Endothelial cell of umbilical vein (primary cell): Measurements from ENCODE around the gene CEP120. TPM values are rescaled to one million over a fixed set of nuclear protein-coding genes. Genes with fewer than 3 reads are reported as not detected.

Experiments used
- BruUV-seq: library from RNA; stranded (reverse); fragments of 400-500 nt; replicated peaks from 2 replicates; lab custom pipeline; 2021; lab: Mats Ljungman, UMichigan
- CTCF ChIA-PET: fragments of 300-600, 350-600 bp; sonication (Branson Sonifier 250); formaldehyde crosslinking; loops from one replicate; lab custom pipeline; 2021; ENCODE audit warnings: antibody characterized with exemption, inconsistent platforms; lab: Charles Lee
- POLR2A ChIA-PET: fragments of 300-600, 350-600 bp; sonication (Branson Sonifier 250); formaldehyde crosslinking; loops from one replicate; lab custom pipeline; 2021; ENCODE audit warnings: antibody characterized with exemption, inconsistent platforms; lab: Charles Lee
- DNase-seq: peaks from one replicate; pipeline ENCODE4 v3.0.0-alpha.2; 2011; ENCODE audit warnings: low read depth, low spot score
- FAIRE-seq: peaks from 2 replicates; lab custom pipeline; 2011; peaks lifted over from hg19 to GRCh38; lab: Jason Lieb, UNC
- H2AFZ ChIP-seq: 2 replicates; pipeline ENCODE4 v1.6.0; 2012; ENCODE audit warnings: low read depth, low read length, control low read depth, inconsistent platforms
- H3K27ac ChIP-seq: 2 replicates; pipeline ENCODE4 v1.5.1; 2011; ENCODE audit warnings: low read depth, mild to moderate bottlenecking, control low read depth, low read length, moderate library complexity; ENCODE audit not compliant: insufficient read depth
- H3K27me3 ChIP-seq, 2 experiments: 2 replicates each; pipeline versions ENCODE4 v1.6.0 to v1.6.1; 2011; ENCODE audit warnings: low read length in 2 of 2, mixed read lengths in 1 of 2; ENCODE audit not compliant: control insufficient read depth in 2 of 2, insufficient read depth in 2 of 2
- H3K36me3 ChIP-seq, 2 experiments: 2 replicates in 1 of 2; 3 replicates in 1 of 2; pipeline ENCODE4 v1.5.1; 2011; ENCODE audit warnings: low read length in 2 of 2, mild to moderate bottlenecking in 1 of 2, moderate library complexity in 1 of 2; ENCODE audit not compliant: control insufficient read depth in 2 of 2, insufficient read depth in 2 of 2; ENCODE audit errors: extremely low read depth in 1 of 2
- H3K4me1 ChIP-seq: 3 replicates; pipeline ENCODE4 v1.5.1; 2011; ENCODE audit warnings: mild to moderate bottlenecking, low read length; ENCODE audit not compliant: control insufficient read depth, insufficient read depth; ENCODE audit errors: extremely low read depth
- H3K4me2 ChIP-seq: 2 replicates; pipeline ENCODE4 v1.6.1; 2011; ENCODE audit warnings: low read length, control low read depth, mixed read lengths; ENCODE audit not compliant: insufficient read depth
- H3K4me3 ChIP-seq, 3 experiments: fragments of 200-600 bp in 1 of 3; sonication (generic), shearing (Covaris generic) in 1 of 3; replicated peaks in 1 of 3; 2 replicates each; pipeline ENCODE4 v1.5.1; 2011 to 2016; ENCODE audit warnings: control low read depth in 3 of 3, low read length in 3 of 3, mild to moderate bottlenecking in 2 of 3, inconsistent platforms in 1 of 3, low read depth in 1 of 3, moderate library complexity in 1 of 3; ENCODE audit not compliant: insufficient read depth in 1 of 3
- H3K79me2 ChIP-seq: 2 replicates; pipeline ENCODE4 v1.6.0; 2012; ENCODE audit warnings: low read length, inconsistent platforms; ENCODE audit not compliant: control insufficient read depth, insufficient read depth
- H3K9ac ChIP-seq: replicated peaks from 2 replicates; pipeline ENCODE3; 2011; ENCODE audit warnings: low read length, control low read depth; ENCODE audit not compliant: insufficient read depth; ENCODE audit errors: extremely low read depth
- H3K9me1 ChIP-seq: replicated peaks from 3 replicates; pipeline ENCODE4 v1.6.0; 2011; ENCODE audit warnings: mild to moderate bottlenecking, low read length; ENCODE audit not compliant: control insufficient read depth, insufficient read depth; ENCODE audit errors: extremely low read depth
- H3K9me3 ChIP-seq: replicated peaks from 2 replicates; pipeline ENCODE4 v1.5.1; 2012; ENCODE audit warnings: low read length, inconsistent platforms; ENCODE audit not compliant: control insufficient read depth, insufficient read depth
- H4K20me1 ChIP-seq: replicated peaks from 2 replicates; pipeline ENCODE3; 2011; ENCODE audit warnings: mild to moderate bottlenecking, low read length; ENCODE audit not compliant: control insufficient read depth, insufficient read depth; ENCODE audit errors: extremely low read depth
- CTCF ChIP-seq, 2 donors: IDR thresholded peaks; 1 replicate in 1 of 2; 2 replicates in 1 of 2; pipeline ENCODE4 v1.5.1; 2011; ENCODE audit warnings: low read length in 2 of 2, mild to moderate bottlenecking in 2 of 2, moderate library complexity in 2 of 2, control low read depth in 1 of 2, inconsistent platforms in 1 of 2, low read depth in 1 of 2; ENCODE audit not compliant: insufficient read depth in 1 of 2; ENCODE audit errors: extremely low read depth in 1 of 2
- EZH2 ChIP-seq: IDR thresholded peaks from 2 replicates; pipeline ENCODE4 v1.6.1; 2012; ENCODE audit warnings: borderline replicate concordance, low read depth, mild to moderate bottlenecking, moderate library complexity, low read length, inconsistent platforms; ENCODE audit not compliant: severe bottlenecking
- FOS ChIP-seq: IDR thresholded peaks from 2 replicates; pipeline ENCODE4 v1.6.1; 2011; ENCODE audit warnings: mild to moderate bottlenecking, low read length, moderate library complexity, borderline replicate concordance; ENCODE audit not compliant: insufficient read depth
- GATA2 ChIP-seq: IDR thresholded peaks from 2 replicates; pipeline ENCODE4 v1.7.0; 2011; ENCODE audit warnings: low read depth, mild to moderate bottlenecking, moderate library complexity, mixed read lengths, low read length; ENCODE audit not compliant: insufficient read length, insufficient read depth
- MYC ChIP-seq: IDR thresholded peaks from one replicate; pipeline ENCODE4 v1.6.1; 2011; ENCODE audit warnings: mild to moderate bottlenecking, low read depth, low read length
- dilution Hi-C: fragments of 300-500 bp; cut with MboI; formaldehyde crosslinking; loops from one replicate; pipeline ENCODE4 v1.15.0; 2019; ENCODE audit warnings: low sequenced_read_pairs; ENCODE audit not compliant: extremely low pct_ligation_motif_present
- intact Hi-C: fragments of 100-400 bp; cut with micrococcal nuclease; formaldehyde crosslinking; loops from one replicate; pipeline ENCODE4 v1.10.0; 2022
- polyA plus RNA-seq, 4 experiments: library from polyadenylated mRNA; depleted of rRNA in 3 of 4; stranded (reverse) in 3 of 4; unstranded in 1 of 4; fragments of >200 nt; gene quantifications; 2 replicates each; pipeline versions ENCODE4 v1.2.1 to v1.2.3, GENCODE V29; 2011 to 2012; ENCODE audit warnings: missing spikeins in 1 of 4
- total RNA-seq: library from RNA; stranded (reverse); gene quantifications from 2 replicates; pipeline ENCODE4 v1.2.3, GENCODE V29; 2021

Gene CEP120
- total and polyA plus RNA-seq, 2 donors (not counting 3 experiments of a cell fraction or from before 2014, with no cell fraction given): 6.6 to 18.8 TPM

- Histone ChIP-seq H3K36me3 (no peaks in the 10 kb centered on the region), H3K79me2 (no peaks in the 10 kb centered on the region), H2AFZ (no peak overlapping the region), H3K9me3 (no peaks in the 10 kb centered on the region), H3K4me2 (no peak overlapping the region), H3K4me3 (no peak overlapping the region), H3K27me3 (no peaks in the 10 kb centered on the region), H3K4me1 (no peaks in the 10 kb centered on the region), H3K9me1 (no peaks in the 10 kb centered on the region), H3K9ac (no peak overlapping the region), H4K20me1 (no peaks in the 10 kb centered on the region), H3K27ac (no peak overlapping the region)
- intact Hi-C loops (loop anchor here (5.0 kb wide), 3 partner anchors 248 to 862 kb away; no protein-coding TSS in a partner anchor), dilution Hi-C loops (no loop called here)
- POLR2A ChIA-PET: no interaction called here
- BruUV-seq: no TSS peak
- DNase-seq (no peak), FAIRE-seq (no peak)
- TF ChIP-seq FOS: no peak
- TF ChIP-seq MYC: no peak
- TF ChIP-seq GATA2: no peak
- no peak for TF ChIP-seq EZH2
- no peak for TF ChIP-seq CTCF (IDR thresholded peaks at IDR 0.05; ENCODE audit: extremely low read depth in 1 of 2, insufficient read depth in 1 of 2, low read depth in 1 of 2, low read length in 2 of 2)
- CTCF ChIA-PET: interaction anchor here (1.1 kb wide), 1 partner anchor 16 kb away, joined by 3 read pairs; no protein-coding TSS in a partner anchor
These were observed 58.6 kb downstream of the CEP120 start for GRCh38 chr5:123364441-123365155.
